Measurements from ENCODE around the gene TNFSF11.

TNFSF11 gene

DNA sequence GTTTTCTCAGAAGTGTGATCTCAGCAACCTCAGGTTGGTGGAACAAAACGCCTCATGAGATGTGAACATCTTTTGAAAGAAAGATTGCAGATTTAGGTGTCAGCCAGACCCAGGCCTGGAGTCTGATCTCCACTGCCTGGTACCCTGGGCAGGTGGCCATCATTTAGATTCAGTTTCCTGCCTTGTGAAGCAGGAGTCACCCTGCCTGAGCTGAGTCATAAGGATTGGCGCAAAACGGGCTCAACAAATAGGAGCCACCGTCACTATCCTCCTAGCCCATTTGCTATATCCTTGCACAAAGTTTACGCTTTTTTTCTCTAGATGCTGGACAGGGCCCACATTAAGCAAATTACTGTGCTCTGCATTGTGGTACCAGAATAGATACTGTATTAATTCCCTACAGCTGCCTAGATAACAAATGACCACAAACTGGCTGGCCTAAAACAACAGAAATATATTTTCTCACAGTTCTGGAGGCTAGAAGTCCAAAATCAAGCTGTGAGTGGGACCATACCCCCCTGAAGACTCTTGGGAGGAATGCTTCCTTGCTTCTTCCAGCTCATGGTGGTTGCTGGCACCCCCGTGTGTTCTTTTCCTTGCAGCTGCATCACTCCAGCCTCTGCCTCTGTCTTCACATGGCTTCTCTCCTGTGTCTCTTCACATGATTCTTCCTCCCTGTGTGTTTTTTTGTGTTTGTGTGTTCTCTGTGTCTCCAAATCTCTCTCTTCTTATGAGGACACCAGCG, 38.2 kb downstream of the TNFSF11 start:
- no peak for DNase-seq

DNA sequence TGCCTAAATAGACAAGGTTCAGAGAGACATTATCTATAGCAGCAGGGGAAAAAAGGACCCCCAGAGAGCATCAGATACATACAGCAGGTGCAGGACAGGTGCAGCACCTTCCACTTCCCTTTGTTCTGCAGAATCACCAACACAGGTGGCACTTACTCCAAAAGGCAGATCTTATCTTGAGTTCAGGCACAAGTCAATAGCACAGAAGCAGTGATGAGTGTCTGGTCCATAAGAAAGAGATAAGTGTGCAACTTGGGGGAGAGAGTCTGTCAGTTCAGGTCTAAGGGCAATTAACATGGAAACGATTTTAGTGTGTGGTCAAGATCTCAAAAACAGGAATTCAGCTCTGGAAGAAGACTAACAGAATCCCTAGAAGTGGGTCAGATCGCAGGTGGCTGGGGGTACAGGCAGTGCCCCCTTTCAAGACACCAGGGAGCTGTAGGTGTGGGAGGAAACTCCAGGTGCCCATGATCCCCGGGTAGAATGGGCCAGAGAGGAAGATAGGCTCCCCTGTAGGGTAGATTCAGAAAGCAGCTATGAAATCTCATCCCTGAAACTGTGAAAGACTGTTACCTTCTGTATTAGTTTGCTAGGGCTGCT, 40.6 kb downstream of the TNFSF11 start:
- no peak for DNase-seq

DNA sequence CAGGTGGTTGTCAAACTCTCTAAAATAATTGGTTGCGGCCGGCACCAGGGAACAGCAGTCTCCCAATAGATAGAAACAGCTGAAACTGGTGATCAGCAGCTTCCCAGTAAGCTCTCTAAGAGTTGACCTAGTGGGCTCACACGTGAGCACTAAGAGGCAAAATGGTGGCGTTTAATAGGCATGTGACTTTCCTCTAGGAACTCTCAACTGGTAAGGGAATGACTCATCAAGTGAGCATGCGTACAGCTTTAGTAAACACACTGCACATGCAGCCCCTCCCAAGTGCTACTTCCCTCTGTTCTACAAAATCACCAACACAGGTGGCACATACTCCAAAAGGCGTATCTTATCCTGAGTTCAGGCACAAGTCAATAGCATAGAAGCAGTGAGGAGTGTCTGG, 41.7 kb downstream of the TNFSF11 start:
- no peak for DNase-seq

- peak; percentile 40 for DNase-seq
Observed at GRCh38 chr13:42617221-42617620, 43.3 kb downstream of the TNFSF11 start.

DNA sequence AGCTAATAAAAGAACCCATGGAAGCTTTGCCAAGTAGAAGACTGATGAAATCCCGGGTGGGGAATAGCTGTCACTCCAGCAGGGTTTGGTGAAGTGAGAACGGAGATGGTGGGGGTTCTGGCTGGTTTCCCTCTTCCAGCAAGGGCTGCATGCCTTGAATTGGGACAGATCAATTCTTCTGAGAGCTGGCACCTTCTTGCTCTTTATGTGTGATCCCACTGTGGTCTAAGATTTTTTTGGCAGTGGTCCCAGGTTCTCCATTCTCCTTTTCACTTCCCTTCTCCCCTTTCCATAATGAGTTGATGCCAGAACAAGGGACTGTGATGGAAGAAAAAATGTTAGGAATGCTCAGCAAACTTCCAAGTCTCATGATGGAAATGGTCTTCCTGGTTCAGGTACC, 50.0 kb downstream of the TNFSF11 start:
- DNase-seq = no peak

DNA sequence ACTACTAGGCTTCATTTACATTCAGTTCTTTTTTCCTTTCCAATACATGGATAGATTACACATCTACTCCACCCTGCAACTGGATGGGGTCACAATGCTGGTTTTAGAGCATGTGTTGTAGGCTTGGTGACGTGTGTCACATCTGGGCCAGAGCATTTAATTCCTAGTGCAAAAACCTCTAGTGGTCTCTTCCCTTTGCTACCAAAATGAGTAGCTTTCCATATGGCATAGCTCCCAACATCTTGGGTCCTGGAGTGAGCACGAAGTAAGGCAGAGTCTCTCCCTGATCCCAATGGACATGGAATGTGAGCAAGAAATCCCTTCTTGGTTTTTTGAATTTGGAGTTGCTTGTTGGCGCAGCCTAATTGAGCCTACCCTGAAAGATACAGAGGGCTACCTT, 51.7 kb downstream of the TNFSF11 start:
- no peak for DNase-seq

DNA sequence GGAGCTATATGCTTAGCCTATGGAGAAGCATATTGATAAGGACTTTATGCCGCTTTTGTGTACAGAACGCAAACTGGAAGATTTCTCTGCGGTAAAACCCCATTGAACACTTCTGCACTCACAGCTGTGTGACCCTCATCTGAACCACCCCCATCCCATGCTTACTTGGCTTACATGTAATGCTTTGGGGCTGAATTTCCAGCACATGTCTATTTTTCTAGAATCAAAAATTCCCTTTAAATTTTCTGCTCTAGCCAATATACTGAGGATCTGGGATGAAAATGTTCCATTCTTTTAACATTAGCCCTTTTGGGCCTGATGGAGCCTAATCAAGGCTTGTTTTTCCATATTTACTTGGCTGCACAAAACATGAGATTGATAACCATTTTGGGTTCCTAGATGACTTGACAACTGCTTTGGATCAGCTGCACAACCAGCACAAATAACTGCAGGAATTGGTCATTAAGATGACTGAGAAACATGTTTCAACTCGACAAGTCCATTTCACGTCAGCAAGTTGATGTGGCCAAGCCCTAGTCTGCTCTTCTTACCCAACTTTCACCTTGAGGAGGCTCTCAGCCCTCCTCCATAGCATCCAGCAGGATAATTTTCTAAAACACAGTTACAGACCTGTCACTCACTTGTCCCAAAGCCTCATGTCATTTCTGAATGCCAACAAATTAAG, 52.4 kb downstream of the TNFSF11 start:
- no peak for DNase-seq

- DNase-seq = no peak
Observed at GRCh38 chr13:42628666-42629065, 54.7 kb downstream of the TNFSF11 start.

DNA sequence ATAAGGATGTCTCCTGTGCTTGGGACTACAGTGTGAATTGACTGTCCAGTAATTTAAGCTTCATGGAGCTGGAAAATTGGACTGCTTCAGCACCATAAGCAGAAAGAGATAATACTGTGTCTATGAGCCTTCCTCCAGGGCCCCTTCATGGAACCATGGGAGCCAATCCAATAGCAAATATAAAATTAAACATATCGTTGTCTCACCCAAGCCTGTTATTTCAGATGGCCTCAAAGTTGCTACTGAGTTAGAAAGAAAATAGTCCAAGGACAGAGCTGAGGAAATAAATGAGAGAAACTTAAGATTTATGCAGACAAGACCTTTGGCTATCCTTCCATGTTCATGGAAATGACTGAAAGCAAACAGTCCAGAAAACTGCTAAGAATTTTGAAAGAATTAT, 57.2 kb downstream of the TNFSF11 start:
- no peak for DNase-seq

DNA sequence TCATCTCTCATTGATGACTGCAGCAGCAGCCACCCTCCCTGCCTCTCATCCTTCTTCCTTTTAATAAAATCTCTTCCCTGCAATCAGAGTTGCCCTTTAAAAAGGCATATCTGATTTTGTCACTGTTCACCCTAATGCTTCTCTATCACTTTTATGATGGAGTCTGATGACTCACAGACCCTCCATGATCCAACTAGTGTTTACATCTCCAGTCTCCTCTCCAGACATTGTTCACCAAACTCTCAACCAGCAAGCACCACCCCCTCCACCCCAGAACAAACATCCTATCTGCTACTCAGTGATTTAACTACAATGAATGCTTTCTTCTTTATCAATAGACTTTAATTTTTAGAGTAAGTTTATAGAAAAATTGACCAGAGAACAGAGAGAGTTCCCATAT, 59.5 kb downstream of the TNFSF11 start:
- DNase-seq = no peak

DNA sequence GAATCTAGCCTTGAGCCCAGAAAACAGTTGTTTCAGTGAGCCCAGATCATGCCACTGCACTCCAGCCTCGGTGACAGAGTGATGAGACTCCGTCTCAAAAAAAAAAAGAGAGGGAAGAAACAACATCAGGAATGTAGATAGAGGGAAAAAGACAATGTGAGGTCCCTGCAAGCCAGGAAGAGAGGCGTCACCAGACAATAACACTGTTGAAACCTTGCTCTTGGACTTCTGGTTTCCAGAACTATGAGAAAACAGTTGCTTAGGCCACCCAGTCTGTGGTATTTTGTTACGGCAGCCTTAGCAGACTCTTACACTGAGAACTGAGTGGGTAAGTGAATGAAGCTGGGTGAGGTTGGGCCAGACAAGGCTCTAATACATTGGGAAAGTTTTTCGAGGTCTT, 64.1 kb downstream of the TNFSF11 start:
- no peak for DNase-seq

GRCh38 chr13:42638886-42639285, 64.9 kb downstream of the TNFSF11 start:
- DNase-seq = no peak

- no peak for DNase-seq
Observed at GRCh38 chr13:42643076-42643475, 69.1 kb downstream of the TNFSF11 start.

DNA sequence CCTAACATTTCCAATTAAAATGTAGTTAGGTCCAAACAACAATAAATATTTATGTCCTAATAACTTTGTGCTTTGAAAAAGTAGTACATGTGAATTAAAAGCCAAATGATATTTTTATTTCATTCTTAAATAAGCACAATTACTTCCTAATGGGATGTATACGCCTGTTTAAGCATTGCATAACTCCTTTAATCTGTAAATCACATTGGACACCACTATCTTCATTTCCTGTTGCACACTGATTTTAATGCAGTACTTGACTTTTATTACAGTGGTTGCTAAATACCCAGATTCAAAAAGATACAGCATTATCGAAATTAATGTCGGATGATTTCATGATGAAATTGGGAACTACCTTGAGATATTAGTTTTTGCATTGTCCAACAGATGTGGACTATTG, 70.9 kb downstream of the TNFSF11 start:
- DNase-seq = no peak

- no peak for DNase-seq
Observed at GRCh38 chr13:42645717-42646116, 71.8 kb downstream of the TNFSF11 start.

GRCh38 chr13:42649141-42649540, 75.2 kb downstream of the TNFSF11 start:
- peak; percentile 76 for DNase-seq

GRCh38 chr13:42649831-42650230, 75.9 kb downstream of the TNFSF11 start:
- peak; percentile 86 for DNase-seq

- DNase-seq = no peak
Observed at GRCh38 chr13:42650506-42650905, 76.6 kb downstream of the TNFSF11 start.

DNA sequence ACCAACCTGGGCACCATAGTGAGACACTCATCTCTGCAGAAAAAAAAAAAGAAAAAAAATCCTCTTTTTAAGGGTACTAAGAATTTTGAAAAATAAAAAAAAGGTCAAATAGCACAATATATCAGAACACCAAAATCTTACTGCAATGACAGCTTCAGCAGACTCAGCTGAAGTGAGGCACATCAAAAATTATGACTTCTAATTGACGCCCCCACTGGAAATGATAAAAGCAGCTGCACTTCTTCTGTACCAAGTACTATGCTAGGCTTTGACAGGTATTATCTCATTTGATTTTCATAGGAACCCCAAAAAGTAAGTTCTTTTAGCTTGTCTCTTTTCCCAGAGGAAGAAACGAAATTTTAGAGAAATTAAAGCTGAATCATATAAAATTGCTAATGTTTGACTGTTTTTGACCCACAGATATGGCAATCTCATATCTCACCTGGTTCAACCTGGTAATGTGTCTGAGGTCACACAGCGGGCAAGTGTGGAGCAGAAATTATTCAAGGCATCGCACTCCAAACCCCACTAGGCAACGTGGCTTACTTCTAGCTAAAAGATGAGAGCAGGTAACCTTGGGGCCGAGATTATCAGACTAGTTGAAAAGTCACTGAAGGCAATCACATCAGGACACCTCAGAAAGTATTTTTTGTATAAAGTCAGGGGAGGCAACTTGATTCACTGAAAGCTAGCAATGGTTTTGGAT, 78.1 kb downstream of the TNFSF11 start:
- DNase-seq = no peak

DNA sequence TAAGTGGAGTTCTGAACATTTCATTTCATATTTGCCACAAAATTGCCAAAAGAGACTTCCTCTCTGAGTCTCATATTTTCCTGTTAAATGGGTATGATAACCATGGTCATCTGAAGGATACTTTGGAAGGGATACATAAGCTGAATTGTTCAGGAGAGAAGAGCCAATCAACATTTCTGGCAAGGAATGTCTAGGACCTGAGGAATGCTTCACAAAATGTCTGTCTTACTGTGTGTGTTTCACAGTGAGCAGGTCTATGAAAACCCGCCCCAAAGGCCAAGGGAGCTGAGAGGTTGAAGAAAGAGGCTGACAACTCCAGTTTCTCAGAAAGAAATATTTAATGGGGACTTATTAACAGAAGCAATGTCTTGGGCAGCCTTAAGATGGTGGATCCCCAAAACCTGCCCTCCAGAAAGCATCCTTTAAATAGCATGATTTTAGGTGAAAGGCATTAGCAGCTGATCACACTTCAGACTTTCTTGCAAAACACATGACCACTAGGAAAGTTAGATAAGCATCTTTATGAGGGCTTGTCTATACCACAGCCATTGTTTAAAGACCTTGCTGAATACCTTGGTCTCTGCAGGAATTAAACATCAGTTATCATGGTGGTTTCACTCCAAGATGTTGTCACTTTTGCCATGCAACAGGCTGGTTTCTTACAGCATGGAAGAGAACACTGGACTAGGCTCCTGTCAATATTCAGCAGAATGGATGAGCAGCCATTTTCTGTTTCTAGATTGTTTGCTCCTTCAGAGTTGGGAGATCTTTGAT, 78.9 kb downstream of the TNFSF11 start:
- no peak for DNase-seq

DNA sequence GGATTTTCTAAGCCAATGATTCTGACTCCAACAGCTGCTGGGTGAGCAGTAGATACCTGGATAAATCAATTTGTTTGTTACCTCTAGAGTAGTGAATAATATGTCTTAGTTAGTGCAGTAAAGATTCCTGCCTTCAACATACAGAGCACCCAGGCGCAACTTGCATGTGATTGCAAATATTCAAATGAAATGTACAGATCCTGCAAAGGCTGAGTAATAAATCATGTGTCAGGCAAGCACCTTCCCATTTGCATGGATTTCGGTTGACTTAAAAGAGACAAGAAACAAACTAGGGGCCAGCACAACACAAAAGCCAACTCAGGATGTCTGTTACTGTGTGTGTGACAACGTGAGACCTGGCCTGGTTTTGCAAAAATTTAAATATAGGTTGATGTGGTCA, 79.7 kb downstream of the TNFSF11 start:
- DNase-seq = no peak

- no peak for DNase-seq
Observed at GRCh38 chr13:42654212-42654611, 80.3 kb downstream of the TNFSF11 start.

DNA sequence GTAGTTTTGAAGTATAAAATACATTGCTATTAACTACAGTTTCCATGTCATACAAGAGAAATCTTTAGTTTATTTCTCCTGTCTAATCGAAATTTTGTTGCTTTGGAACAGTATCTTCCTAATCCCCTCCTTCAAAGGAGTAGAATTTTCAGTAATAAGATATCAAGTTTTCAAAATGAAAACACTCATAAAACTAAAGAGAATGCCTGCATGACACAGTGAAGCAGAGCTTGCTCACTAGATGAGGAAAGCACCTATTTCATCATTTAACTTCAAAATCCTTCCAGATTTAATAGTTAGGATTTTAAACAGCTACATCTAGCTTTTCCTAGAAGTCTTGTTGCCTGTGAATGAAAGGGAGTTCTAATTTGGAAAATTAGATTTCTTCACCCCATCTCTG, 80.8 kb downstream of the TNFSF11 start:
- no peak for DNase-seq

Data from NCI-H2227 treated with DMSO at 0.1 percent for 48 hours (cell line).